Stimulated activated CD8-positive, alpha-beta memory T cell treated with anti-CD3 and anti-CD28 coated beads, Interleukin-12 subunit alpha, Interleukin-12 subunit beta, amount 100 ng/mL, for 4 hours (primary cell): ENCODE data around the gene RBM46.

Experiments used
- DNase-seq: peaks from one replicate; pipeline ENCODE4 v3.0.0-alpha.2; 2020; ENCODE audit warnings: low read depth

RBM46 gene

GRCh38 chr4:154781126-154781982 is at the start of gene RBM46:
TSS of gene RBM46 (plus strand) at chr4:154781272. CDS start at chr4:154796753, 15,481 bp downstream.
- DNase-seq = no peak

GRCh38 chr4:154731756-154732155 is 49.3 kb upstream of the RBM46 start:
- DNase-seq = no peak

- no peak for DNase-seq
These were observed 48.4 kb upstream of the RBM46 start for GRCh38 chr4:154732669-154733068.

- DNase-seq = no peak
These were observed 44.3 kb upstream of the RBM46 start for GRCh38 chr4:154736770-154737169.

GRCh38 chr4:154738426-154738825 is 42.6 kb upstream of the RBM46 start:
- DNase-seq = no peak

GRCh38 chr4:154739111-154739510 is 42.0 kb upstream of the RBM46 start:
- no peak for DNase-seq

- DNase-seq = no peak
These were observed 40.6 kb upstream of the RBM46 start for GRCh38 chr4:154740462-154740861.

- no peak for DNase-seq
These were observed 39.9 kb upstream of the RBM46 start for GRCh38 chr4:154741131-154741665.

GRCh38 chr4:154741922-154742850 is 38.9 kb upstream of the RBM46 start:
- no peak for DNase-seq

- DNase-seq = no peak
These were observed 37.3 kb upstream of the RBM46 start, which contains the start of gene LRAT for GRCh38 chr4:154743683-154744340. TSS of gene LRAT (plus strand) at chr4:154744000. CDS start at chr4:154744327, 327 bp downstream.

- no peak for DNase-seq
These were observed 36.6 kb upstream of the RBM46 start for GRCh38 chr4:154744341-154744926.

- DNase-seq = no peak
These were observed 23.4 kb upstream of the RBM46 start for GRCh38 chr4:154757713-154758112.

- no peak for DNase-seq
These were observed 20.2 kb upstream of the RBM46 start for GRCh38 chr4:154760895-154761294.

GRCh38 chr4:154778264-154778663 is 2.8 kb upstream of the RBM46 start:
- no peak for DNase-seq

GRCh38 chr4:154779362-154779947 is 1.6 kb upstream of the RBM46 start:
- no peak for DNase-seq

- DNase-seq = no peak
These were observed 866 bp downstream of the RBM46 start for GRCh38 chr4:154781983-154782293.

- DNase-seq = no peak
These were observed 26.1 kb downstream of the RBM46 start for GRCh38 chr4:154807042-154807630.

- DNase-seq = no peak
These were observed 37.2 kb downstream of the RBM46 start for GRCh38 chr4:154818230-154818629.

GRCh38 chr4:154822775-154823174 is 41.7 kb downstream of the RBM46 start:
- DNase-seq = no peak

- DNase-seq = no peak
These were observed 55.0 kb downstream of the RBM46 start for GRCh38 chr4:154836030-154836429.

- no peak for DNase-seq
These were observed 55.4 kb downstream of the RBM46 start for GRCh38 chr4:154836513-154836912.
